Panc1 (cell line): ENCODE measurements around the gene SCAF11. TPM values are rescaled to one million over a fixed set of nuclear protein-coding genes. Genes with fewer than 3 reads are reported as not detected.

Experiments
- ATAC-seq: fragments of 200-7000 bp; cut with Tn5 transposase; 2 replicates; pipeline ENCODE4 v1.9.1; 2020; ENCODE audit warnings: mild to moderate bottlenecking, moderate library complexity
- BruUV-seq: library from RNA; stranded (reverse); fragments of 400-500 nt; replicated peaks from 2 replicates; lab custom pipeline; 2021; lab: Mats Ljungman, UMichigan
- CTCF ChIA-PET: fragments of 300-600 bp; sonication (Branson Sonifier 250); formaldehyde crosslinking; loops from one replicate; lab custom pipeline; 2022; ENCODE audit warnings: antibody characterized with exemption; lab: Charles Lee
- POLR2A ChIA-PET: fragments of 300-600 bp; sonication (Branson Sonifier 250); formaldehyde crosslinking; loops from one replicate; lab custom pipeline; 2022; ENCODE audit warnings: antibody characterized with exemption; lab: Charles Lee
- DNase-seq: peaks from one replicate; pipeline ENCODE4 v3.0.0-alpha.2; 2010; ENCODE audit warnings: low read depth, low spot score
- H3K27ac ChIP-seq: 2 replicates; pipeline ENCODE4 v1.5.1; 2011; ENCODE audit warnings: mild to moderate bottlenecking, low read length, inconsistent platforms
- H3K27me3 ChIP-seq: fragments of 200-500 bp; sonication (Bioruptor generic); 2 replicates; pipeline ENCODE4 v1.6.0; 2014; ENCODE audit warnings: low read length, inconsistent platforms; ENCODE audit not compliant: control insufficient read depth, insufficient read depth
- H3K36me3 ChIP-seq: fragments of 200-500 bp; sonication (Bioruptor generic); 2 replicates; pipeline ENCODE4 v1.5.1; 2014; ENCODE audit warnings: inconsistent platforms, mild to moderate bottlenecking, low read length, moderate library complexity; ENCODE audit not compliant: control insufficient read depth, insufficient read depth
- H3K4me1 ChIP-seq: 2 replicates; pipeline ENCODE4 v1.5.1; 2011; ENCODE audit warnings: inconsistent platforms, mild to moderate bottlenecking, low read length, moderate library complexity; ENCODE audit not compliant: control insufficient read depth, insufficient read depth
- H3K4me3 ChIP-seq, 2 experiments: 2 replicates each; pipeline ENCODE4 v1.5.1; 2011 to 2012; ENCODE audit warnings: low read depth in 2 of 2, low read length in 2 of 2, mild to moderate bottlenecking in 2 of 2, inconsistent platforms in 1 of 2, moderate library complexity in 1 of 2
- H3K9me3 ChIP-seq: fragments of 200-500 bp; sonication (Bioruptor generic); 2 replicates; pipeline ENCODE4 v1.5.1; 2014; ENCODE audit warnings: low read depth, mild to moderate bottlenecking, inconsistent platforms, low read length, moderate library complexity; ENCODE audit not compliant: control insufficient read depth, insufficient read depth
- POLR2AphosphoS5 ChIP-seq: IDR thresholded peaks from 2 replicates; pipeline ENCODE4 v1.6.1; 2012; ENCODE audit warnings: mild to moderate bottlenecking, low read depth, low read length, moderate library complexity
- SIN3A ChIP-seq: IDR thresholded peaks from 2 replicates; pipeline ENCODE4 v1.6.1; 2012; ENCODE audit warnings: low read depth, mild to moderate bottlenecking, low read length, moderate library complexity, borderline replicate concordance; ENCODE audit not compliant: insufficient read depth
- TCF7L2 ChIP-seq: IDR thresholded peaks from 2 replicates; pipeline ENCODE4 v1.6.1; 2011; ENCODE audit warnings: mild to moderate bottlenecking, low read depth, low read length, inconsistent platforms
- in situ Hi-C: cut with HindIII; loops from 2 replicates; pipeline ENCODE4 v1.10.0; 2016; ENCODE audit warnings: low sequenced_read_pairs, low pct_unique_long_range_greater_than_20kb
- intact Hi-C: fragments of 100-400 bp; cut with micrococcal nuclease; formaldehyde crosslinking; loops from one replicate; pipeline ENCODE4 v1.10.0; 2022; ENCODE audit not compliant: unreplicated experiment
- total RNA-seq: library from RNA; stranded (reverse); gene quantifications from one replicate; pipeline ENCODE4 v1.2.1, GENCODE V29; 2021; ENCODE audit not compliant: unreplicated experiment
- TF ChIP-seq, protein P1 (sequence below): fragments of 450-650 bp; IDR thresholded peaks from 2 replicates; pipeline ENCODE4 v1.5.1; 2017; ENCODE audit warnings: mild to moderate bottlenecking
- TF ChIP-seq, protein P2 (sequence below), 2 experiments: IDR thresholded peaks; 2 replicates each; pipeline ENCODE4 v1.6.1; 2011 to 2012; ENCODE audit warnings: low read depth in 2 of 2, control low read depth in 1 of 2, low read length in 1 of 2, mild to moderate bottlenecking in 1 of 2, moderate library complexity in 1 of 2; ENCODE audit not compliant: insufficient read depth in 1 of 2

SCAF11 gene
- total RNA-seq, 1 experiment from 2014 or later, result 98.3 TPM

DNA sequence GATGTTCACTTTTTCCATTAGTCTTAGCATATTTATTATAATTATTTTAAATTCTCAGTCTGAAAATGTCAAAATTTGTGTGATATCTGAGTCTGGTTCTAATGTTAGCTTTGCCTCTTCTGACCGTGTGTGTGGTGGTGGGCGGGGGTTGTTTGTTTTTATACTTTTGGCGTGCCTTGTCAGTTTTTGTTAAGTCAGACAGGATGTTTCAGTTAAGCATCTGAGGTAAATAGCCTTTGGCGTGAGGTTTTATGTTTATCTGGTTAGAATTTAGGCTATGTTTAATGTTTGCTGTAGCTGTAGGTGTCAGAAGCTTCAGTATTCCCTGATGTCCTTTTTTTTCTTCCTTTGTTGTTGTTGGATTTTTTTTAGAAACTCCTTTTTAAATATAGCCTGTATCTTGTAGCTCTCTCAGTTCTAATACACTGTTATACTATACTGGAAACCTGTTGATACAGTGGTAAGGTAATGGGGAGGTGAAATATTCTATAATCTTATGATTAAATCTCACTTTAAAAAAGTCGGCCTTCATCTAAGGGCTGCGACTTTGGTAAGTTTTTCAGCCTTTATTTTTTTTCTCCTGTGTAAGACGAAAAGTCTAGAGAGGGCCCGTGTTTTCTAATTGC lies 111.6 kb downstream of the SCAF11 start:
- POLR2A ChIA-PET, result interaction anchor here (0.6 kb wide), 1 partner anchor 662 kb away, joined by 4 read pairs; no protein-coding TSS in a partner anchor
- in situ Hi-C loops (no loop called here), intact Hi-C loops (no loop called here)

GRCh38 chr12:45877069-45877468 lies 113.3 kb downstream of the SCAF11 start:
- Histone ChIP-seq H3K27me3 (no peaks in the 10 kb centered on the region), H3K36me3 (0 out of 2 replicates have a peak, but pooled peaks cover 2% of the 10 kb centered on the region), H3K4me3 (no peak overlapping the region), H3K27ac (no peak overlapping the region), H3K4me1 (peaks cover 5% of the 10 kb centered on the region; the same call in 1 of the 2 replicates), H3K9me3 (no peaks in the 10 kb centered on the region)
- in situ Hi-C loops, result no loop called here
- TF ChIP-seq POLR2AphosphoS5 (no peak), TCF7L2 (no peak), SIN3A (no peak)
- TF ChIP-seq, protein P1, sequence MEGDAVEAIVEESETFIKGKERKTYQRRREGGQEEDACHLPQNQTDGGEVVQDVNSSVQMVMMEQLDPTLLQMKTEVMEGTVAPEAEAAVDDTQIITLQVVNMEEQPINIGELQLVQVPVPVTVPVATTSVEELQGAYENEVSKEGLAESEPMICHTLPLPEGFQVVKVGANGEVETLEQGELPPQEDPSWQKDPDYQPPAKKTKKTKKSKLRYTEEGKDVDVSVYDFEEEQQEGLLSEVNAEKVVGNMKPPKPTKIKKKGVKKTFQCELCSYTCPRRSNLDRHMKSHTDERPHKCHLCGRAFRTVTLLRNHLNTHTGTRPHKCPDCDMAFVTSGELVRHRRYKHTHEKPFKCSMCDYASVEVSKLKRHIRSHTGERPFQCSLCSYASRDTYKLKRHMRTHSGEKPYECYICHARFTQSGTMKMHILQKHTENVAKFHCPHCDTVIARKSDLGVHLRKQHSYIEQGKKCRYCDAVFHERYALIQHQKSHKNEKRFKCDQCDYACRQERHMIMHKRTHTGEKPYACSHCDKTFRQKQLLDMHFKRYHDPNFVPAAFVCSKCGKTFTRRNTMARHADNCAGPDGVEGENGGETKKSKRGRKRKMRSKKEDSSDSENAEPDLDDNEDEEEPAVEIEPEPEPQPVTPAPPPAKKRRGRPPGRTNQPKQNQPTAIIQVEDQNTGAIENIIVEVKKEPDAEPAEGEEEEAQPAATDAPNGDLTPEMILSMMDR, result no peak
- TF ChIP-seq, protein P2, sequence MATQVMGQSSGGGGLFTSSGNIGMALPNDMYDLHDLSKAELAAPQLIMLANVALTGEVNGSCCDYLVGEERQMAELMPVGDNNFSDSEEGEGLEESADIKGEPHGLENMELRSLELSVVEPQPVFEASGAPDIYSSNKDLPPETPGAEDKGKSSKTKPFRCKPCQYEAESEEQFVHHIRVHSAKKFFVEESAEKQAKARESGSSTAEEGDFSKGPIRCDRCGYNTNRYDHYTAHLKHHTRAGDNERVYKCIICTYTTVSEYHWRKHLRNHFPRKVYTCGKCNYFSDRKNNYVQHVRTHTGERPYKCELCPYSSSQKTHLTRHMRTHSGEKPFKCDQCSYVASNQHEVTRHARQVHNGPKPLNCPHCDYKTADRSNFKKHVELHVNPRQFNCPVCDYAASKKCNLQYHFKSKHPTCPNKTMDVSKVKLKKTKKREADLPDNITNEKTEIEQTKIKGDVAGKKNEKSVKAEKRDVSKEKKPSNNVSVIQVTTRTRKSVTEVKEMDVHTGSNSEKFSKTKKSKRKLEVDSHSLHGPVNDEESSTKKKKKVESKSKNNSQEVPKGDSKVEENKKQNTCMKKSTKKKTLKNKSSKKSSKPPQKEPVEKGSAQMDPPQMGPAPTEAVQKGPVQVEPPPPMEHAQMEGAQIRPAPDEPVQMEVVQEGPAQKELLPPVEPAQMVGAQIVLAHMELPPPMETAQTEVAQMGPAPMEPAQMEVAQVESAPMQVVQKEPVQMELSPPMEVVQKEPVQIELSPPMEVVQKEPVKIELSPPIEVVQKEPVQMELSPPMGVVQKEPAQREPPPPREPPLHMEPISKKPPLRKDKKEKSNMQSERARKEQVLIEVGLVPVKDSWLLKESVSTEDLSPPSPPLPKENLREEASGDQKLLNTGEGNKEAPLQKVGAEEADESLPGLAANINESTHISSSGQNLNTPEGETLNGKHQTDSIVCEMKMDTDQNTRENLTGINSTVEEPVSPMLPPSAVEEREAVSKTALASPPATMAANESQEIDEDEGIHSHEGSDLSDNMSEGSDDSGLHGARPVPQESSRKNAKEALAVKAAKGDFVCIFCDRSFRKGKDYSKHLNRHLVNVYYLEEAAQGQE (IDR thresholded peaks at IDR 0.05; ENCODE audit: insufficient read depth in 1 of 2, low read depth in 2 of 2, low read length in 1 of 2), result no peak
- ChIA-PET CTCF (no interaction called here), POLR2A (no interaction called here)
- ATAC-seq (no peak), DNase-seq (no peak)
- intact Hi-C loops, result no loop called here
- no TSS peak for BruUV-seq

More for the DNA sequence above, 111.6 kb downstream of the SCAF11 start:
- TF ChIP-seq, protein P1, result no peak
- no peak for TF ChIP-seq SIN3A
- no peak for TF ChIP-seq POLR2AphosphoS5
- no peak for TF ChIP-seq TCF7L2
- TF ChIP-seq, protein P2 (IDR thresholded peaks at IDR 0.05; ENCODE audit: insufficient read depth in 1 of 2, low read depth in 2 of 2, low read length in 1 of 2), result no peak
- Histone ChIP-seq H3K27me3 (no peaks in the 10 kb centered on the region), H3K4me1 (peaks cover 5% of the 10 kb centered on the region; the same call in 1 of the 2 replicates), H3K27ac (no peak overlapping the region), H3K36me3 (peaks cover 2% of the 10 kb centered on the region; the same call in 1 of the 2 replicates), H3K4me3 (no peak overlapping the region), H3K9me3 (no peaks in the 10 kb centered on the region)
- ATAC-seq (no peak), DNase-seq (no peak)
- TSS peak; percentile 9 for BruUV-seq
- CTCF ChIA-PET, result no interaction called here
